Stimulated activated CD4-positive, alpha-beta T cell treated with anti-CD3 and anti-CD28 coated beads, Interleukin-12 subunit alpha, Interleukin-12 subunit beta, amount 100 ng/mL, for 4 hours (primary cell): ENCODE measurements around the gene RBM19.

Source experiments
- DNase-seq: peaks from one replicate; pipeline ENCODE4 v3.0.0-alpha.2; 2020

RBM19 gene

GRCh38 chr12:113796066-113796827, 169.9 kb downstream of the RBM19 start:
- DNase-seq = no peak

- DNase-seq = no peak
These were observed 170.7 kb downstream of the RBM19 start for GRCh38 chr12:113795445-113795844.

GRCh38 chr12:113794774-113795173, 171.4 kb downstream of the RBM19 start:
- no peak for DNase-seq

- no peak for DNase-seq
These were observed 172.9 kb downstream of the RBM19 start for GRCh38 chr12:113793250-113793649.

- no peak for DNase-seq
These were observed 173.7 kb downstream of the RBM19 start for GRCh38 chr12:113792450-113792849.

- DNase-seq = no peak
These were observed 177.9 kb downstream of the RBM19 start for GRCh38 chr12:113788020-113788856.

GRCh38 chr12:113786107-113786506, 180.0 kb downstream of the RBM19 start:
- DNase-seq = no peak

- no peak for DNase-seq
These were observed 182.3 kb downstream of the RBM19 start for GRCh38 chr12:113783811-113784210.

- no peak for DNase-seq
These were observed 183.3 kb downstream of the RBM19 start for GRCh38 chr12:113782873-113783272.

- DNase-seq = no peak
These were observed 184.5 kb downstream of the RBM19 start for GRCh38 chr12:113781415-113782198.

GRCh38 chr12:113779774-113780173, 186.4 kb downstream of the RBM19 start:
- DNase-seq = no peak

- DNase-seq = no peak
These were observed 187.5 kb downstream of the RBM19 start for GRCh38 chr12:113778432-113779132.

GRCh38 chr12:113777751-113778150, 188.4 kb downstream of the RBM19 start:
- no peak for DNase-seq

- DNase-seq = no peak
These were observed 189.6 kb downstream of the RBM19 start for GRCh38 chr12:113776536-113776935.

GRCh38 chr12:113774526-113774925, 191.6 kb downstream of the RBM19 start:
- no peak for DNase-seq

GRCh38 chr12:113772505-113773030, 193.6 kb downstream of the RBM19 start:
- DNase-seq = no peak

- no peak for DNase-seq
These were observed 195.7 kb downstream of the RBM19 start for GRCh38 chr12:113770389-113770865.

GRCh38 chr12:113769305-113769704, 196.8 kb downstream of the RBM19 start:
- DNase-seq = no peak

- DNase-seq = no peak
These were observed 197.3 kb downstream of the RBM19 start for GRCh38 chr12:113768850-113769249.

GRCh38 chr12:113766879-113767878, 198.9 kb downstream of the RBM19 start:
- no peak for DNase-seq
